Neural cell (in vitro differentiated cells): ENCODE measurements around the gene DACT2. TPM values are rescaled to one million over a fixed set of nuclear protein-coding genes. Genes with fewer than 3 reads are reported as not detected.

ENCODE experiments used
- H2AFZ ChIP-seq: fragments of 200-600, 300-800 bp; sonication (generic), shearing (Covaris generic); 2 replicates; pipeline ENCODE4 v1.6.0; 2014; ENCODE audit warnings: low read depth, mild to moderate bottlenecking, antibody characterized with exemption, low read length, moderate library complexity
- H3F3A ChIP-seq: fragments of 200-600 bp; shearing (Covaris generic); 2 replicates; pipeline ENCODE4 v1.6.1; 2016; ENCODE audit warnings: mild to moderate bottlenecking, moderate library complexity, mixed read lengths, antibody characterized with exemption, low read length; ENCODE audit not compliant: insufficient read depth, poor library complexity, severe bottlenecking
- H3K27ac ChIP-seq: fragments of 200-600, 300-800 bp; sonication (generic), shearing (Covaris generic); 2 replicates; pipeline ENCODE4 v1.5.1; 2014; ENCODE audit warnings: mild to moderate bottlenecking, low read length, moderate library complexity
- H3K27me3 ChIP-seq: fragments of 300-800, 200-600 bp; sonication (generic), shearing (Covaris generic); 2 replicates; pipeline ENCODE4 v1.6.0; 2014; ENCODE audit warnings: mild to moderate bottlenecking, low read depth, low read length, moderate library complexity; ENCODE audit not compliant: insufficient read depth
- H3K36me3 ChIP-seq: fragments of 300-800, 200-600 bp; sonication (generic), shearing (Covaris generic); 2 replicates; pipeline ENCODE4 v1.5.1; 2014; ENCODE audit warnings: mild to moderate bottlenecking, antibody characterized with exemption, low read length, moderate library complexity; ENCODE audit not compliant: insufficient read depth
- H3K4me2 ChIP-seq: fragments of 300-800, 200-600 bp; sonication (generic), shearing (Covaris generic); 2 replicates; pipeline ENCODE4 v1.6.0; 2014; ENCODE audit warnings: mild to moderate bottlenecking, low read length
- H3K4me3 ChIP-seq: fragments of 300-800, 200-600 bp; sonication (generic), shearing (Covaris generic); 2 replicates; pipeline ENCODE4 v1.5.1; 2014; ENCODE audit warnings: mild to moderate bottlenecking, low read length, moderate library complexity
- H3K79me2 ChIP-seq: fragments of 200-600 bp; shearing (Covaris generic); replicated peaks from 2 replicates; pipeline ENCODE4 v1.6.0; 2014; ENCODE audit warnings: mild to moderate bottlenecking, low read length, moderate library complexity; ENCODE audit not compliant: insufficient read depth
- H3K9ac ChIP-seq: fragments of 300-800, 200-600 bp; sonication (generic), shearing (Covaris generic); 2 replicates; pipeline ENCODE4 v1.6.1; 2016; ENCODE audit warnings: mild to moderate bottlenecking, low read length, mixed read lengths
- H3K9me2 ChIP-seq: fragments of 200-600 bp; shearing (Covaris generic); 2 replicates; pipeline ENCODE4 v1.6.1; 2016; ENCODE audit warnings: mild to moderate bottlenecking, low read length, mixed read lengths; ENCODE audit not compliant: insufficient read depth
- H3K9me3 ChIP-seq: fragments of 200-600, 300-800 bp; sonication (generic), shearing (Covaris generic); 2 replicates; pipeline ENCODE4 v1.6.1; 2016; ENCODE audit warnings: mild to moderate bottlenecking, mixed run types, low read length, moderate library complexity, mixed read lengths
- H4K20me1 ChIP-seq: fragments of 200-600 bp; shearing (Covaris generic); 2 replicates; pipeline ENCODE4 v1.6.1; 2016; ENCODE audit warnings: mild to moderate bottlenecking, mixed run types; ENCODE audit not compliant: insufficient read depth
- EP300 ChIP-seq: fragments of 450-650 bp; conservative IDR thresholded peaks from 2 replicates; pipeline ENCODE4 v1.6.1; 2014; ENCODE audit warnings: antibody characterized with exemption, mild to moderate bottlenecking, moderate library complexity; ENCODE audit not compliant: poor library complexity, severe bottlenecking
- EZH2 ChIP-seq: fragments of 200-600, 300-800 bp; shearing (Covaris generic), sonication (generic); IDR thresholded peaks from 2 replicates; pipeline ENCODE4 v1.6.1; 2014; ENCODE audit warnings: antibody characterized with exemption, low read length, borderline replicate concordance, mild to moderate bottlenecking; ENCODE audit not compliant: insufficient read depth, poor library complexity, severe bottlenecking
- MXI1 ChIP-seq: fragments of 450-650 bp; conservative IDR thresholded peaks from 2 replicates; pipeline ENCODE4 v1.6.1; 2014; ENCODE audit warnings: antibody characterized with exemption, mild to moderate bottlenecking; ENCODE audit not compliant: poor library complexity, severe bottlenecking
- POLR2AphosphoS5 ChIP-seq: IDR thresholded peaks from 2 replicates; pipeline ENCODE4 v1.6.1; 2012
- RAD21 ChIP-seq: fragments of 450-650 bp; conservative IDR thresholded peaks from 2 replicates; pipeline ENCODE4 v1.6.1; 2014; ENCODE audit warnings: antibody characterized with exemption, mild to moderate bottlenecking, moderate library complexity
- REST ChIP-seq: IDR thresholded peaks from 2 replicates; pipeline ENCODE4 v1.6.1; 2012; ENCODE audit warnings: borderline replicate concordance
- SMC3 ChIP-seq: fragments of 450-650 bp; conservative IDR thresholded peaks from 2 replicates; pipeline ENCODE4 v1.6.1; 2014; ENCODE audit warnings: antibody characterized with exemption, mild to moderate bottlenecking, moderate library complexity; ENCODE audit not compliant: poor library complexity
- TAF1 ChIP-seq: IDR thresholded peaks from 2 replicates; pipeline ENCODE4 v1.6.1; 2012; ENCODE audit warnings: low read depth
- polyA plus RNA-seq: library from polyadenylated mRNA; depleted of rRNA; stranded (reverse); fragments of >200 nt; gene quantifications from 2 replicates; pipeline ENCODE4 v1.2.3, GENCODE V29; 2014
- TF ChIP-seq, protein P1 (sequence below): fragments of 450-650 bp; IDR thresholded peaks from 2 replicates; pipeline ENCODE4 v1.5.1; 2014; ENCODE audit warnings: antibody characterized with exemption, mild to moderate bottlenecking, moderate library complexity; ENCODE audit not compliant: poor library complexity, severe bottlenecking

Gene DACT2
- polyA plus RNA-seq, 1 donor from 2014 or later: 0.48 TPM

- Histone ChIP-seq H3K9ac (no peak overlapping the region), H3K79me2 (no peaks in the 10 kb centered on the region), H2AFZ (no peak overlapping the region), H3K9me2 (no peaks in the 10 kb centered on the region), H3K27ac (no peak overlapping the region), H3K36me3 (no peaks in the 10 kb centered on the region), H3K4me3 (no peak overlapping the region), H3F3A (no peaks in the 10 kb centered on the region), H3K9me3 (no peaks in the 10 kb centered on the region), H3K27me3 (no peaks in the 10 kb centered on the region), H4K20me1 (no peaks in the 10 kb centered on the region), H3K4me2 (no peak overlapping the region)
- TF ChIP-seq, protein P1, sequence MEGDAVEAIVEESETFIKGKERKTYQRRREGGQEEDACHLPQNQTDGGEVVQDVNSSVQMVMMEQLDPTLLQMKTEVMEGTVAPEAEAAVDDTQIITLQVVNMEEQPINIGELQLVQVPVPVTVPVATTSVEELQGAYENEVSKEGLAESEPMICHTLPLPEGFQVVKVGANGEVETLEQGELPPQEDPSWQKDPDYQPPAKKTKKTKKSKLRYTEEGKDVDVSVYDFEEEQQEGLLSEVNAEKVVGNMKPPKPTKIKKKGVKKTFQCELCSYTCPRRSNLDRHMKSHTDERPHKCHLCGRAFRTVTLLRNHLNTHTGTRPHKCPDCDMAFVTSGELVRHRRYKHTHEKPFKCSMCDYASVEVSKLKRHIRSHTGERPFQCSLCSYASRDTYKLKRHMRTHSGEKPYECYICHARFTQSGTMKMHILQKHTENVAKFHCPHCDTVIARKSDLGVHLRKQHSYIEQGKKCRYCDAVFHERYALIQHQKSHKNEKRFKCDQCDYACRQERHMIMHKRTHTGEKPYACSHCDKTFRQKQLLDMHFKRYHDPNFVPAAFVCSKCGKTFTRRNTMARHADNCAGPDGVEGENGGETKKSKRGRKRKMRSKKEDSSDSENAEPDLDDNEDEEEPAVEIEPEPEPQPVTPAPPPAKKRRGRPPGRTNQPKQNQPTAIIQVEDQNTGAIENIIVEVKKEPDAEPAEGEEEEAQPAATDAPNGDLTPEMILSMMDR: no peak
- TF ChIP-seq REST: no peak
- TF ChIP-seq EP300: no peak
- TF ChIP-seq POLR2AphosphoS5: no peak
- TF ChIP-seq RAD21: no peak
- TF ChIP-seq SMC3: no peak
- TF ChIP-seq EZH2: no peak
- TF ChIP-seq MXI1: no peak
- no peak for TF ChIP-seq TAF1
Measured at GRCh38 chr6:168297643-168298042, 21.9 kb downstream of the DACT2 start.

DNA sequence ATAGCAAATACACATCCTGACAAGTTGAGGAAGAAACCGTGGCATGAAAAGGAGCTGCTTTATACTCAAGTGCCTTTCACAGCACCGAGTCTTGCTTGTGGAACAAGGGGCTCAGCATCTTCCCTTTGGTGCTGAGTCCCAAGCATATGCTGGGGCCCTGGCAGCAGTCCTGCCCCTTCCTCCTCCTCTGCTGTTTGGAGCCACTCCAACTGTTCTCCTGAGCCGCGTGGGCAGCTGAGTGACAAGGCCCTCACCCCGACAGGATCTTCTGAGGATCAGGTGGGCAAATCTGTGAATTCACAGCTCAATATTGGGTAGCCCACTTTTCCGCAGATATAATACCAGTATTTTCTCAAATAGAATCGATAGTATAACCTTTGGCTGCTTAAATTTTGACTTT, 24.7 kb downstream of the DACT2 start:
- H3K4me2 ChIP-seq: no peak overlapping the region
- no peak overlapping the region for H3K4me3 ChIP-seq
- H3K27ac ChIP-seq: no peak overlapping the region
- H3F3A ChIP-seq: no peaks in the 10 kb centered on the region
- no peak overlapping the region for H2AFZ ChIP-seq
- no peaks in the 10 kb centered on the region for H3K79me2 ChIP-seq
- no peaks in the 10 kb centered on the region for H3K36me3 ChIP-seq
- H3K27me3 ChIP-seq: no peaks in the 10 kb centered on the region
- H3K9me3 ChIP-seq: no peaks in the 10 kb centered on the region
- TF ChIP-seq REST (no peak), SMC3 (no peak), RAD21 (no peak), TAF1 (no peak), MXI1 (no peak), EZH2 (no peak), POLR2AphosphoS5 (no peak), EP300 (no peak)
- TF ChIP-seq, protein P1: no peak
- no peaks in the 10 kb centered on the region for H4K20me1 ChIP-seq
- H3K9me2 ChIP-seq: no peaks in the 10 kb centered on the region
- H3K9ac ChIP-seq: no peak overlapping the region
